Endothelial cell of umbilical vein (primary cell): ENCODE measurements around the gene SPDEF. TPM values are rescaled to one million over a fixed set of nuclear protein-coding genes. Genes with fewer than 3 reads are reported as not detected.

Experiments
- BruUV-seq: library from RNA; stranded (reverse); fragments of 400-500 nt; replicated peaks from 2 replicates; lab custom pipeline; 2021; lab: Mats Ljungman, UMichigan
- CTCF ChIA-PET: fragments of 300-600, 350-600 bp; sonication (Branson Sonifier 250); formaldehyde crosslinking; loops from one replicate; lab custom pipeline; 2021; ENCODE audit warnings: antibody characterized with exemption, inconsistent platforms; lab: Charles Lee
- POLR2A ChIA-PET: fragments of 300-600, 350-600 bp; sonication (Branson Sonifier 250); formaldehyde crosslinking; loops from one replicate; lab custom pipeline; 2021; ENCODE audit warnings: antibody characterized with exemption, inconsistent platforms; lab: Charles Lee
- DNase-seq: peaks from one replicate; pipeline ENCODE4 v3.0.0-alpha.2; 2011; ENCODE audit warnings: low read depth, low spot score
- FAIRE-seq: peaks from 2 replicates; lab custom pipeline; 2011; peaks lifted over from hg19 to GRCh38; lab: Jason Lieb, UNC
- H2AFZ ChIP-seq: 2 replicates; pipeline ENCODE4 v1.6.0; 2012; ENCODE audit warnings: low read depth, low read length, control low read depth, inconsistent platforms
- H3K27ac ChIP-seq: 2 replicates; pipeline ENCODE4 v1.5.1; 2011; ENCODE audit warnings: low read depth, mild to moderate bottlenecking, control low read depth, low read length, moderate library complexity; ENCODE audit not compliant: insufficient read depth
- H3K27me3 ChIP-seq, 2 experiments: 2 replicates each; pipeline versions ENCODE4 v1.6.0 to v1.6.1; 2011; ENCODE audit warnings: low read length in 2 of 2, mixed read lengths in 1 of 2; ENCODE audit not compliant: control insufficient read depth in 2 of 2, insufficient read depth in 2 of 2
- H3K36me3 ChIP-seq, 2 experiments: 2 replicates in 1 of 2; 3 replicates in 1 of 2; pipeline ENCODE4 v1.5.1; 2011; ENCODE audit warnings: low read length in 2 of 2, mild to moderate bottlenecking in 1 of 2, moderate library complexity in 1 of 2; ENCODE audit not compliant: control insufficient read depth in 2 of 2, insufficient read depth in 2 of 2; ENCODE audit errors: extremely low read depth in 1 of 2
- H3K4me1 ChIP-seq: 3 replicates; pipeline ENCODE4 v1.5.1; 2011; ENCODE audit warnings: mild to moderate bottlenecking, low read length; ENCODE audit not compliant: control insufficient read depth, insufficient read depth; ENCODE audit errors: extremely low read depth
- H3K4me2 ChIP-seq: 2 replicates; pipeline ENCODE4 v1.6.1; 2011; ENCODE audit warnings: low read length, control low read depth, mixed read lengths; ENCODE audit not compliant: insufficient read depth
- H3K4me3 ChIP-seq, 3 experiments: fragments of 200-600 bp in 1 of 3; sonication (generic), shearing (Covaris generic) in 1 of 3; replicated peaks in 1 of 3; 2 replicates each; pipeline ENCODE4 v1.5.1; 2011 to 2016; ENCODE audit warnings: control low read depth in 3 of 3, low read length in 3 of 3, mild to moderate bottlenecking in 2 of 3, inconsistent platforms in 1 of 3, low read depth in 1 of 3, moderate library complexity in 1 of 3; ENCODE audit not compliant: insufficient read depth in 1 of 3
- H3K79me2 ChIP-seq: 2 replicates; pipeline ENCODE4 v1.6.0; 2012; ENCODE audit warnings: low read length, inconsistent platforms; ENCODE audit not compliant: control insufficient read depth, insufficient read depth
- H3K9ac ChIP-seq: replicated peaks from 2 replicates; pipeline ENCODE3; 2011; ENCODE audit warnings: low read length, control low read depth; ENCODE audit not compliant: insufficient read depth; ENCODE audit errors: extremely low read depth
- H3K9me1 ChIP-seq: replicated peaks from 3 replicates; pipeline ENCODE4 v1.6.0; 2011; ENCODE audit warnings: mild to moderate bottlenecking, low read length; ENCODE audit not compliant: control insufficient read depth, insufficient read depth; ENCODE audit errors: extremely low read depth
- H3K9me3 ChIP-seq: replicated peaks from 2 replicates; pipeline ENCODE4 v1.5.1; 2012; ENCODE audit warnings: low read length, inconsistent platforms; ENCODE audit not compliant: control insufficient read depth, insufficient read depth
- H4K20me1 ChIP-seq: replicated peaks from 2 replicates; pipeline ENCODE3; 2011; ENCODE audit warnings: mild to moderate bottlenecking, low read length; ENCODE audit not compliant: control insufficient read depth, insufficient read depth; ENCODE audit errors: extremely low read depth
- CTCF ChIP-seq, 2 donors: IDR thresholded peaks; 1 replicate in 1 of 2; 2 replicates in 1 of 2; pipeline ENCODE4 v1.5.1; 2011; ENCODE audit warnings: low read length in 2 of 2, mild to moderate bottlenecking in 2 of 2, moderate library complexity in 2 of 2, control low read depth in 1 of 2, inconsistent platforms in 1 of 2, low read depth in 1 of 2; ENCODE audit not compliant: insufficient read depth in 1 of 2; ENCODE audit errors: extremely low read depth in 1 of 2
- EZH2 ChIP-seq: IDR thresholded peaks from 2 replicates; pipeline ENCODE4 v1.6.1; 2012; ENCODE audit warnings: borderline replicate concordance, low read depth, mild to moderate bottlenecking, moderate library complexity, low read length, inconsistent platforms; ENCODE audit not compliant: severe bottlenecking
- FOS ChIP-seq: IDR thresholded peaks from 2 replicates; pipeline ENCODE4 v1.6.1; 2011; ENCODE audit warnings: mild to moderate bottlenecking, low read length, moderate library complexity, borderline replicate concordance; ENCODE audit not compliant: insufficient read depth
- GATA2 ChIP-seq: IDR thresholded peaks from 2 replicates; pipeline ENCODE4 v1.7.0; 2011; ENCODE audit warnings: low read depth, mild to moderate bottlenecking, moderate library complexity, mixed read lengths, low read length; ENCODE audit not compliant: insufficient read length, insufficient read depth
- JUN ChIP-seq: IDR thresholded peaks from 2 replicates; pipeline ENCODE4 v1.6.1; 2011; ENCODE audit warnings: borderline replicate concordance, low read depth; ENCODE audit not compliant: insufficient read length, insufficient read depth
- MAX ChIP-seq: IDR thresholded peaks from 2 replicates; pipeline ENCODE4 v1.6.1; 2011; ENCODE audit not compliant: insufficient read depth, insufficient read length
- MYC ChIP-seq: IDR thresholded peaks from one replicate; pipeline ENCODE4 v1.6.1; 2011; ENCODE audit warnings: mild to moderate bottlenecking, low read depth, low read length
- POLR2A ChIP-seq: IDR thresholded peaks from 2 replicates; pipeline ENCODE4 v1.6.1; 2012; ENCODE audit warnings: low read depth, mild to moderate bottlenecking, control low read depth, low read length
- POLR2AphosphoS5 ChIP-seq: IDR thresholded peaks from 2 replicates; pipeline ENCODE4 v1.6.1; 2012; ENCODE audit warnings: low read depth, mild to moderate bottlenecking, control low read depth, low read length, moderate library complexity; ENCODE audit not compliant: insufficient read depth
- dilution Hi-C: fragments of 300-500 bp; cut with MboI; formaldehyde crosslinking; loops from one replicate; pipeline ENCODE4 v1.15.0; 2019; ENCODE audit warnings: low sequenced_read_pairs; ENCODE audit not compliant: extremely low pct_ligation_motif_present
- intact Hi-C: fragments of 100-400 bp; cut with micrococcal nuclease; formaldehyde crosslinking; loops from one replicate; pipeline ENCODE4 v1.10.0; 2022
- polyA plus RNA-seq, 4 experiments: library from polyadenylated mRNA; depleted of rRNA in 3 of 4; stranded (reverse) in 3 of 4; unstranded in 1 of 4; fragments of >200 nt; gene quantifications; 2 replicates each; pipeline versions ENCODE4 v1.2.1 to v1.2.3, GENCODE V29; 2011 to 2012; ENCODE audit warnings: missing spikeins in 1 of 4
- total RNA-seq: library from RNA; stranded (reverse); gene quantifications from 2 replicates; pipeline ENCODE4 v1.2.3, GENCODE V29; 2021

The SPDEF gene
- total and polyA plus RNA-seq, 2 donors (not counting 3 experiments of a cell fraction or from before 2014, with no cell fraction given), result not detected

- FAIRE-seq (no peak), DNase-seq (no peak)
- intact Hi-C loops (no loop called here), dilution Hi-C loops (no loop called here)
- Histone ChIP-seq H3K36me3 (no peaks in the 10 kb centered on the region), H3K79me2 (no peaks in the 10 kb centered on the region), H2AFZ (no peak overlapping the region), H4K20me1 (no peaks in the 10 kb centered on the region), H3K4me1 (peaks cover 6% of the 10 kb centered on the region), H3K4me2 (no peak overlapping the region), H3K27ac (no peak overlapping the region), H3K9me1 (no peaks in the 10 kb centered on the region), H3K9ac (no peak overlapping the region), H3K4me3 (no peak overlapping the region), H3K27me3 (no peaks in the 10 kb centered on the region), H3K9me3 (no peaks in the 10 kb centered on the region)
- CTCF ChIA-PET, result interaction anchor here (1.3 kb wide), 1 partner anchor 16 kb away, joined by 3 read pairs; no protein-coding TSS in a partner anchor
- no TSS peak for BruUV-seq
- POLR2A ChIA-PET, result no interaction called here
- TF ChIP-seq MYC (no peak), CTCF (IDR thresholded peaks at IDR 0.05; ENCODE audit: extremely low read depth in 1 of 2, insufficient read depth in 1 of 2, low read depth in 1 of 2, low read length in 2 of 2) (no peak), POLR2A (no peak), MAX (no peak), POLR2AphosphoS5 (no peak), JUN (no peak), EZH2 (no peak), GATA2 (no peak), FOS (no peak)
Measured at GRCh38 chr6:34539181-34539580, 16.9 kb downstream of the SPDEF start.
